ENCODE data around the gene SUGCT. TPM values are rescaled to one million over a fixed set of nuclear protein-coding genes. Genes with fewer than 3 reads are reported as not detected.

SUGCT gene
- total RNA-seq, 2 experiments from 2014 or later = 0.81 to 1.2 TPM

DNA sequence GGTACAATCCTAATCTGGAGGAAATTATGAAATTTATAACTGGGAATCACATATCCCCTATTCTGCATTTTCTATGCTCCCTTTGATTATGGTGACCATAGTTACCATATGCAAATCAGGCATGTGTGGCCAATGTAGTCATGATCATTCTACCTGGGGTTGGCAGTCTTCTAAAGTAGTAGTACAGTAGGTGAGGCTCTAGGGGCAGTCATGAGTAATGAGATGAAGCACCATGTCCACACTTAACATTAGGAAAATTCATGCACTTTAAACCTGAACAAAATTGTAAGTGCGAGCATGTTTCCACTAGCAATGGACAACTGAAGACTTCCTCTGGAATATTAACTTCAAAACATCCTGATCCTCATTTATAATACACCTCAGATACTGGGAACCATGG, 545.9 kb downstream of the SUGCT start:
- no peak for DNase-seq
- Mint-ChIP-seq H3K9me3 (no peaks in the 10 kb centered on the region), H3K4me3 (no peak overlapping the region), H3K27ac (no peak overlapping the region), H3K4me1 (ENCODE audit: low read depth) (no peaks in the 10 kb centered on the region), H3K27me3 (ENCODE audit: low read depth) (no peaks in the 10 kb centered on the region), H3K36me3 (ENCODE audit: low read depth) (no peaks in the 10 kb centered on the region)
- intact Hi-C loops (cut with micrococcal nuclease) = no loop called here
- CTCF ChIA-PET = interaction anchor here (1.0 kb wide), 1 partner anchor 10 kb away, joined by 3 read pairs; no protein-coding TSS in a partner anchor

DNA sequence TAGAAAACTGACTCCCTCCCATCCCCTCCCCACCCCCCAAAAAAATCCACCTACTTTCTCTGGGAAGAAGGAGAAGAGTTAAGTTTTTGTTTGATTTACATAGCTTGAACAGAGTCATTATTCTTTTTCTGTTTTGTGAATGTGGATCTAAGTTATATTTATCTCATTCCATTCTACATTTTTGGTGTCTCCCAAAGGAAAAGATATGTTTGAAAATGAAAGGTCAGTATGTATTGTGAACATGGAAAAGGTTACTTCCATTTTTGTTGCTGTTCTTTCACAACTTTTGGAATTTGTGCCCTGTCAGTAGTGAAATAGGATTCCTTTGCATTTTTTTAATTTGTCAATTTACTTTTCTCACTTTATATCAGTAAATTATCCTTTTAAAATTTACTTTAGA, 547.9 kb downstream of the SUGCT start:
- H3K27me3 Mint-ChIP-seq (ENCODE audit: low read depth) = no peaks in the 10 kb centered on the region
- H3K27ac Mint-ChIP-seq = no peak overlapping the region
- H3K4me3 Mint-ChIP-seq = no peak overlapping the region
- H3K36me3 Mint-ChIP-seq (ENCODE audit: low read depth) = no peaks in the 10 kb centered on the region
- intact Hi-C loops (cut with micrococcal nuclease) = no loop called here
- H3K9me3 Mint-ChIP-seq = no peaks in the 10 kb centered on the region
- no peak for DNase-seq
- no peaks in the 10 kb centered on the region for H3K4me1 Mint-ChIP-seq (ENCODE audit: low read depth)
- CTCF ChIA-PET = interaction anchor here (0.5 kb wide), 1 partner anchor 1161 kb away, joined by 4 read pairs; no protein-coding TSS in a partner anchor

DNA sequence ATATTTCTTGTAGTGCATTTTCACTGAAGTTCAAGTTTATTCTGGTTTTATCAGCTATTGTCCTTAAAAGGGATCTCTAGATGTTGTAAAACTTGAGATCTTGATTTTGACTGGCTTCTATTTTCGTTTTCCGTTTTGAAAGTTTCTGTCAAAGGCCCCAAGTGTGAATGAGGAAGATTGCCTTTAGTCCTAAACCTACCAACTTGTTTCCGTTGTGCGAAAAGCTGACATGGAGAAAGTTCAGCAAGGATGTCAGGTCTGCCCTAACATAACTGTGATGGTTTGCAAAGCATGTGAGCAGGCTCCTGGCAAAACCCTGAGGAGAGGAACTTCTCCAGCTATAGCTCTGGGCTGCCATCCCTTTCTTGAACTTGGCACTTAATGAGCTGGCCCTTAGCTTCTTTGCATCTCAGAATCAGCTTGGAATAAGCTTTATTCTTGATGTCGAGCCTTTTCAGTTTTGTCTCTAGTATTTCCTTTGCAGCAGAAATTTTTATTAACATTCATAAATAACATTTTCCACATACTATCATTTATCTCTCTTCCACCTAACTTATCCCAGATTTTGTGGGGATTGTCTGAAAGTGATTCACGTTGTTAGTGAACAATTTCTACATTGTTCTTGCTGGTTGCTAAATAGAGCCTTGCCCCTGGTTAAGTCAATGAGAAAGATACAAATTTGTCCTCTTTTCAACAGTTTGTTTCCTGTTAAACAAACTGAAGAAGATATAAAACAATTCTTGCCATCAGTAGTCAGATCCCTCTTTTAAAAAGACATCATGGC, 559.4 kb downstream of the SUGCT start:
- CTCF ChIA-PET = no interaction called here
- no peak for DNase-seq
- no peaks in the 10 kb centered on the region for H3K36me3 Mint-ChIP-seq (ENCODE audit: low read depth)
- H3K27me3 Mint-ChIP-seq (ENCODE audit: low read depth) = no peaks in the 10 kb centered on the region
- no peaks in the 10 kb centered on the region for H3K4me1 Mint-ChIP-seq (ENCODE audit: low read depth)
- H3K27ac Mint-ChIP-seq = no peak overlapping the region
- intact Hi-C loops (cut with micrococcal nuclease) = no loop called here
- H3K4me3 Mint-ChIP-seq = no peak overlapping the region
- no peaks in the 10 kb centered on the region for H3K9me3 Mint-ChIP-seq

DNA sequence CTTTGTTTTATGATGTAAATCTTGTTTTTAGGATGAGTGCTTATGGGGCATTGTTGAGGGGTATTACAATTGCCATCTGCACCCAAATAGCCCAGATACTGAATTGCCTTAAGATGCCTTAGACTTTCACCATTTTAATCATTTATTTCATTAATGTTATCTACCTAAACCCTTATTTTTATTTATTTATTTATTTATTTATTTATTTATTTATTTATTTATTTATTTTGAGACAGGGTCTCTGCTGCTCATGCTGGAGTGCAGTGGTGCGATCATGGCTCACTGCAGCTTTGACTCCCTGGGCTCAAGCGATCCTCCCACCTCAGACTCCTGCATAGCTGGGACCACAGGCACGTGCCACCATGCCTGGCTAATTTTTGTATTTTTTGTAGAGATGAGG, 560.2 kb downstream of the SUGCT start:
- CTCF ChIA-PET = no interaction called here
- Mint-ChIP-seq H3K4me1 (ENCODE audit: low read depth) (peaks cover 2% of the 10 kb centered on the region), H3K27ac (no peak overlapping the region), H3K36me3 (ENCODE audit: low read depth) (no peaks in the 10 kb centered on the region), H3K9me3 (no peaks in the 10 kb centered on the region), H3K4me3 (no peak overlapping the region), H3K27me3 (ENCODE audit: low read depth) (no peaks in the 10 kb centered on the region)
- intact Hi-C loops (cut with micrococcal nuclease) = no loop called here
- no peak for DNase-seq

DNA sequence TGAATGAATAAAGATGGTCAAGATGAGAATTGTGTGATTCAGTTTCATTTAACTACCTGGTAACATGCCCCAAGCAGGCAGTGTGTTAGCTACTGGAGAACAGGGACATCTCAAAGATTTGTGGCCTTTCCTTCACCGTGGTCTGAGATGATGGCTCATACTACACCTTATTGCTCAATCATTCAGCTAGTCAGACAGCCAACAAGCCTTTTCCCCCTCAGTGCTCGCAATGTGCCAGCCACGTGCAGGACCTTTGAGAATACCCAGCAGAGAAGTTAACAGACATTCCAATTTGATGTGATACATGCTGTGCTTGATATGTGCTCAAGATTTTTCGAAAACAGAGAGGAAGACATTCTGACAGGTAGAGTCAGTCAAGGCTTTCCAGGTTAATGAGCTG, 562.8 kb downstream of the SUGCT start:
- no peaks in the 10 kb centered on the region for H3K9me3 Mint-ChIP-seq
- H3K27me3 Mint-ChIP-seq (ENCODE audit: low read depth) = no peaks in the 10 kb centered on the region
- H3K36me3 Mint-ChIP-seq (ENCODE audit: low read depth) = no peaks in the 10 kb centered on the region
- no peak for DNase-seq
- H3K4me3 Mint-ChIP-seq = no peak overlapping the region
- intact Hi-C loops (cut with micrococcal nuclease) = no loop called here
- no peak overlapping the region for H3K27ac Mint-ChIP-seq
- peaks cover 25% of the 10 kb centered on the region for H3K4me1 Mint-ChIP-seq (ENCODE audit: low read depth)
- CTCF ChIA-PET = no interaction called here

DNA sequence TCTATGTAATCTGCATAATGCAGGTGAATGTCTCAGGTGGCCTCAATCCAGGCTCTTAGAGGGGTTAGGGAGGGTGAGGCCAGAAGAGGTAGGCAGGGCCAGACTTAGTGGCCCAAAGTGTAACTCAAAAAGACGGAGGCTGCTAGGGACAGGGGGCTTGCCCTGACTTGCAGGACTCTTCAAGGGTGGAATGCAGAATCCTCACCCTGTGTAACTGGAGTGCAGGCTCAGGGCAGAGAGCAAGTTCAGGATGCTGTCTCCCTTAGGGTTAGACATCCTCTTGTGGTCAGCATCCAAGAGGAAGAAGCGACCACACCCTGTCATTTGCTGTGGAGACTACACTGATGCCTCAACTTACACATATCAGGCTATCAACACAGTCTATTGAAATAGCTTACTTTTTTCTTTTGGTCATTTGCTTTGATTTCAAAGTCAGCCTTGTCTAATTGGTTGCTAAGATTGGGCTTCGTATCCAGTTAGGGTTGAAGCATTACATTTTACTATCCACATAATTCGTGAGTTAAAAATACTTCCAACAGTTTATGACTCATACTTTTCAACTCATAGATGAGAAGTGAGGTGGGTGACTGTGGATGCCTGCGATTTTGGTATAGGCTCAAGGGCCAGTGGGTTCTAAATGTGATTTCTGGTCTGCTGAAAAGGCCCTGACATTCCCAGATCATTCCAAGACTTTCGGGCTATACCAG, 563.6 kb downstream of the SUGCT start:
- CTCF ChIA-PET = no interaction called here
- no peak overlapping the region for H3K4me3 Mint-ChIP-seq
- H3K36me3 Mint-ChIP-seq (ENCODE audit: low read depth) = no peaks in the 10 kb centered on the region
- H3K27me3 Mint-ChIP-seq (ENCODE audit: low read depth) = no peaks in the 10 kb centered on the region
- H3K4me1 Mint-ChIP-seq (ENCODE audit: low read depth) = peaks cover 26% of the 10 kb centered on the region
- H3K27ac Mint-ChIP-seq = no peak overlapping the region
- no peaks in the 10 kb centered on the region for H3K9me3 Mint-ChIP-seq
- intact Hi-C loops (cut with micrococcal nuclease) = no loop called here
- DNase-seq = no peak

DNA sequence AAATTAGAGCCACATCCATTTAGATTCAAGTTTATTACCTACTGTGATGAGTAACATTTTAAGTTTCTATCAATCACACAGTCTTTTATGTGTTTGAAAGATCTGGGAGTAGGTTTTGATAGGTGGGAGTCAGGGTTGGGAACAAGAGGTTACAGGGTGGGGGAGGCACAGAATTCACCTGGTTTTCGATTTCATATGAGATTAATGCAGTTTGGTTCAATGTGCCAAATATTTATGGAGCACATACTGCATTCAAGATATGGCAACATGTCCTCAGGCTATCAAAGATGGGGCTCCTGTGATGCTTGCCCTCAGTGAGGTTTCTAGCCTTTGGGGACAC, 564.1 kb downstream of the SUGCT start:
- Mint-ChIP-seq H3K27me3 (ENCODE audit: low read depth) (no peaks in the 10 kb centered on the region), H3K36me3 (ENCODE audit: low read depth) (no peaks in the 10 kb centered on the region), H3K4me1 (ENCODE audit: low read depth) (peaks cover 26% of the 10 kb centered on the region), H3K27ac (no peak overlapping the region), H3K4me3 (no peak overlapping the region), H3K9me3 (no peaks in the 10 kb centered on the region)
- DNase-seq = no peak
- CTCF ChIA-PET = no interaction called here
- intact Hi-C loops (cut with micrococcal nuclease) = no loop called here

DNA sequence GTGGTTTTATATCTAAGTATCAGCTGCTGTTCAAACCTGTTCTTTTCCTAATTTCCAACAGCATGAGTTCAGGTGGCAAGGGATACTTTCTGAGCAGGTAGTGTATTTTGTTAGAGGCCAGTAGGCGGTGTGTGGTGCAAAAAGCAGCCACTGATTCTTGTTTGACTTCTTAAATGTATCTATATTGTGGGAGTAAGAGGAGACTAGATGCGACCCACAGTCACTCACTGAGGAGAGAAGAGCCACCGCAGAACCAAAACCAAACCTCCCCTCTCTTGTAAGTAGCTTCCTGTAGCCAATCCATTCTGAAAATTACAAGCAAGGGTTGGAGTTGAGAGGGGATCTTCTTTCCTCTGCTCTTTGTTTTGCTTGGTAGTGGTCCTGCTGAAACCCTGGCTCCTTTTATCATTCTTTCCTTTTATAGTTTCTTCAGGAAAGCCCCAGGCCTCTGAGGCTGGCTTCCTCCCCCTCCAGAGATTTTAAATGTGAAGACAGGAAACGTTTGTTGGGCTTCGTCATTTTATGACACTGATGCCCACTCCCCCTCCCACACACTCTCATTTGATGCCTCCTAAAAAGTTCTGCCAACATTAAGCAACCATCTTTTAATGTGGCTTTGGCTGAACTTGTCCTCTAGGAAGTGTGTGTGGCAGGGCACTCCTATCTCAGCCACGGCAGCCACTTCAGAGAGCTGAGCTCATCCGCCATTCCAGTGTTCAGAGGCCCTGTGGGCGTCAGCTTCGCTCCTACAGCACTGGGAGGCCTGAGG, 566.0 kb downstream of the SUGCT start:
- H3K36me3 Mint-ChIP-seq (ENCODE audit: low read depth) = no peaks in the 10 kb centered on the region
- intact Hi-C loops (cut with micrococcal nuclease) = loop anchor here (1.0 to 10.0 kb wide), 3 partner anchors 28 to 1184 kb away; partner anchors contain the start of gene INHBA
- H3K9me3 Mint-ChIP-seq = no peaks in the 10 kb centered on the region
- peak overlapping the region; percentile 68 for H3K27ac Mint-ChIP-seq
- peak; percentile 57 for DNase-seq
- no peaks in the 10 kb centered on the region for H3K27me3 Mint-ChIP-seq (ENCODE audit: low read depth)
- H3K4me3 Mint-ChIP-seq = no peak overlapping the region
- peaks cover 26% of the 10 kb centered on the region for H3K4me1 Mint-ChIP-seq (ENCODE audit: low read depth)
- CTCF ChIA-PET = interaction anchor here (0.6 to 1.1 kb wide), 2 partner anchors 10 to 337 kb away, joined by 3 read pairs; no protein-coding TSS in a partner anchor

DNA sequence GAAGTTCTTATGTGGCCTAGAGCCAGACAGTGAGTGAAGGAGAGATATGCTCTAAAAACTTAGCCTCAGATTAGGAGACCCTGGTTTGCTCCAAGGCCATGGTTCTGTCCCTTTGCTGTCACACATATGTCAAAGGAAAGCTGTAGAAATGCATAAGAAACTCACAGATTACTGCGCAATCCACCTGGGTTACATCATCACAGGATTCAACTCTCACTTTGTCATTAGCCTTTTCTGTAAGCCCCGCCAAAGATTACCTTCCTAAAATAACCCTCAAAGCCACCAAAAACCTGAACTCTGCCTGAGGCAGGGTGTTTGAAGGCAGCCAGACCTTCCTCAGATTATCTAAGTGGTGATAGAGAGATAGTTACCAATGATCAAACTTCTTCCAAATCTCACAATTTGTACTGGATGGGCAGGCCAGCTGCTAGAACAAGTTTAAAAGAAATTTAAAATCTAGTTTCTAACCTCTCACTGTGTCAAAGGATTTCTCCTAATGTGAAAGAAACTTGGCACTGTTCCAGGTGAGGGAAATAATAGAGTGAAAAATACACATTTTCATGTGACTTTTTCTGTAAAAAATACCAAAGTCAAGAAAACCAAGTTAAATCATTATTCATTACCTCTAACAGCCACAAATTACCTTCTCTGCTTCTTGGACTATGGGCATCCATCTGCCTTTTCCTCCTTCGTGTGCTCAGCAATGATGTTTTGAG, 567.2 kb downstream of the SUGCT start:
- Mint-ChIP-seq H3K4me1 (ENCODE audit: low read depth) (peaks cover 26% of the 10 kb centered on the region), H3K27ac (no peak overlapping the region), H3K27me3 (ENCODE audit: low read depth) (no peaks in the 10 kb centered on the region), H3K36me3 (ENCODE audit: low read depth) (no peaks in the 10 kb centered on the region), H3K9me3 (no peaks in the 10 kb centered on the region), H3K4me3 (no peak overlapping the region)
- CTCF ChIA-PET = interaction anchor here (1.2 kb wide), 1 partner anchor 11 kb away, joined by 3 read pairs; no protein-coding TSS in a partner anchor
- DNase-seq = peak; percentile 23
- intact Hi-C loops (cut with micrococcal nuclease) = loop anchor here (1.0 to 10.0 kb wide), 3 partner anchors 29 to 1183 kb away; partner anchors contain the start of gene INHBA

DNA sequence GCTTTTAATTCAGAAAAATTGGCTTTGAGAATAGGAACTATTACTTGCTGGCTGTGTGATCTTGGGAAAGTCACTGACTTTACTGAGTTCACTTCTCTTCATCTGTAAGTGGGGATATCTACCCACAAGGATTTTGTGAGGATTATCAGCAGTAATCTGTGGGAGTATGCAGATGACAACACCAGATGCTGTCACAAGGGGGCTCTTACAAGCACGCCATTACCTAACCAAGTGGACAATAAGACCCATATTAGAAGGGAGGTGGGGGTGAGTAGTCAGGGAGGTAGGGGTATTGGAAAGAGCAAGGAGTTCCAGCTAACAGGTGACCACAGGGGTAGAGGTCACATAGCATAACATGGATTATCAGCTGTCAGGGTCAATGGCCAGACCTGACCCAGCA, 569.4 kb downstream of the SUGCT start:
- no peak overlapping the region for H3K4me3 Mint-ChIP-seq
- H3K9me3 Mint-ChIP-seq = no peaks in the 10 kb centered on the region

DNA sequence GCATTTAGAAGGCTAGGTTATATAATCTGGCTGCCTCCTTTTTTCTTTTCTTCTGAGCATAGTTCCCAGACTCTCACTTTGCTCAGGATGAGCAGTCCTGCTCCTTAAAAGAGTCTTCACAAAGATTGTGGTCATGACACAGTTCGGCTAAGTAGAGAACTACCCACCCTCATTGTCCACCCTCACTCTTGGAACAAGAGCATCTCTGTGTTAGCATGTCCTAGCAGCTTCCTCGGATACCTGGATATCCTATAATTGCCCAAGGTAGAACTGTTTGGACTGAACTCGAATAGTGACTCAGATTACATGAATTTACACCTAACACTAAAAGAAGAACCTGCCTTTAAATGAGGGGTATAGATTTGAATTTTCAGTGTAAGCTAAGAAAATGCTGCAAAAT, 572.0 kb downstream of the SUGCT start:
- intact Hi-C loops (cut with micrococcal nuclease) = loop anchor here (10.0 kb wide), 2 partner anchors 998 to 1178 kb away; partner anchors contain the start of gene INHBA

More for the DNA sequence above, 569.4 kb downstream of the SUGCT start:
- Mint-ChIP-seq H3K27me3 (ENCODE audit: low read depth) (no peaks in the 10 kb centered on the region), H3K27ac (no peak overlapping the region), H3K4me1 (ENCODE audit: low read depth) (peaks cover 26% of the 10 kb centered on the region), H3K36me3 (ENCODE audit: low read depth) (no peaks in the 10 kb centered on the region)
- intact Hi-C loops (cut with micrococcal nuclease) = loop anchor here (10.0 kb wide), 2 partner anchors 1001 to 1181 kb away; partner anchors contain the start of gene INHBA
- no peak for DNase-seq
- CTCF ChIA-PET = no interaction called here

More for the DNA sequence above, 572.0 kb downstream of the SUGCT start:
- Mint-ChIP-seq H3K27ac (no peak overlapping the region), H3K4me3 (no peak overlapping the region), H3K9me3 (no peaks in the 10 kb centered on the region), H3K27me3 (ENCODE audit: low read depth) (no peaks in the 10 kb centered on the region), H3K36me3 (ENCODE audit: low read depth) (no peaks in the 10 kb centered on the region), H3K4me1 (ENCODE audit: low read depth) (peaks cover 7% of the 10 kb centered on the region)
- no peak for DNase-seq
- CTCF ChIA-PET = no interaction called here

All from activated naive CD4-positive, alpha-beta T cell treated with anti-CD3 and anti-CD28 coated beads for 36 hours (primary cell).